GM19023 (cell line): ENCODE data around the gene DICER1.

Experiments
- ATAC-seq: cut with Tn5 transposase; IDR thresholded peaks from one replicate; pipeline ENCODE4 v1.9.1; 2021; ENCODE audit warnings: mild to moderate bottlenecking, moderate library complexity; ENCODE audit not compliant: unreplicated experiment

DICER1 gene

GRCh38 chr14:95091581-95091980 is 65.7 kb downstream of the DICER1 start:
- ATAC-seq = no peak

GRCh38 chr14:95088665-95089064 is 68.7 kb downstream of the DICER1 start:
- no peak for ATAC-seq

GRCh38 chr14:95087619-95088018 is 69.7 kb downstream of the DICER1 start:
- ATAC-seq = no peak

GRCh38 chr14:95085321-95085720 is 72.0 kb downstream of the DICER1 start:
- no peak for ATAC-seq

GRCh38 chr14:95078867-95079266 is 78.5 kb downstream of the DICER1 start:
- no peak for ATAC-seq

- no peak for ATAC-seq
Observed at GRCh38 chr14:95077345-95077744, 80.0 kb downstream of the DICER1 start.

GRCh38 chr14:95075789-95076188 is 81.5 kb downstream of the DICER1 start:
- no peak for ATAC-seq

- ATAC-seq = no peak
Observed at GRCh38 chr14:95073947-95074346, 83.4 kb downstream of the DICER1 start.

GRCh38 chr14:95072310-95072905 is 84.9 kb downstream of the DICER1 start:
- ATAC-seq = no peak

GRCh38 chr14:95071649-95072280 is 85.6 kb downstream of the DICER1 start:
- ATAC-seq = no peak

GRCh38 chr14:95070748-95071435 is 86.4 kb downstream of the DICER1 start:
- ATAC-seq = no peak

GRCh38 chr14:95069547-95069946 is 87.8 kb downstream of the DICER1 start:
- ATAC-seq = no peak

GRCh38 chr14:95069018-95069417 is 88.3 kb downstream of the DICER1 start:
- ATAC-seq = no peak

- no peak for ATAC-seq
Observed at GRCh38 chr14:95068521-95068920, 88.8 kb downstream of the DICER1 start.

- no peak for ATAC-seq
Observed at GRCh38 chr14:95068080-95068479, 89.2 kb downstream of the DICER1 start.

- ATAC-seq = no peak
Observed at GRCh38 chr14:95067526-95067925, 89.8 kb downstream of the DICER1 start.

- no peak for ATAC-seq
Observed at GRCh38 chr14:95066427-95066986, 90.8 kb downstream of the DICER1 start.

GRCh38 chr14:95065411-95065810 is 91.9 kb downstream of the DICER1 start:
- no peak for ATAC-seq

- no peak for ATAC-seq
Observed at GRCh38 chr14:95064734-95065133, 92.6 kb downstream of the DICER1 start.

GRCh38 chr14:95064256-95064655 is 93.1 kb downstream of the DICER1 start:
- ATAC-seq = no peak

- ATAC-seq = no peak
Observed at GRCh38 chr14:95063391-95063790, 93.9 kb downstream of the DICER1 start.

GRCh38 chr14:95062946-95063345 is 94.4 kb downstream of the DICER1 start:
- ATAC-seq = no peak
